SK-N-SH (cell line): Measurements from ENCODE around the gene TSPAN14. TPM values are rescaled to one million over a fixed set of nuclear protein-coding genes. Genes with fewer than 3 reads are reported as not detected.

Experiments used
- CTCF ChIA-PET: fragments of 300-600, 350-600 bp; formaldehyde crosslinking; extraction: SDS; loops from one replicate; lab custom pipeline; 2021; lab: Yijun Ruan, JAX
- POLR2A ChIA-PET: fragments of 350-600 bp; sonication (Branson Sonifier 250); formaldehyde crosslinking; extraction: SDS; loops from one replicate; lab custom pipeline; 2020; ENCODE audit warnings: antibody characterized with exemption, inconsistent platforms; lab: Yijun Ruan, JAX
- DNase-seq: peaks from one replicate; pipeline ENCODE4 v3.0.0; 2012
- H2AFZ ChIP-seq: fragments of 200-600 bp; sonication (generic); 2 replicates; pipeline ENCODE4 v1.8.1; 2016; ENCODE audit warnings: antibody characterized with exemption, mild to moderate bottlenecking, low read depth
- H3F3A ChIP-seq: fragments of 200-600 bp; sonication (generic); replicated peaks from 2 replicates; pipeline ENCODE3; 2016; ENCODE audit warnings: antibody characterized with exemption, mild to moderate bottlenecking; ENCODE audit not compliant: insufficient read depth
- H3K27ac ChIP-seq, 2 experiments: fragments of 200-500 bp in 1 of 2; fragments of 200-600 bp in 1 of 2; sonication (Bioruptor generic) in 1 of 2; sonication (generic), shearing (Covaris generic) in 1 of 2; 2 replicates each; pipeline versions ENCODE4 v1.5.1 to v1.6.1; 2014 to 2016; ENCODE audit warnings: low read depth in 2 of 2, inconsistent platforms in 1 of 2, low read length in 1 of 2, mild to moderate bottlenecking in 1 of 2, mixed read lengths in 1 of 2
- H3K27me3 ChIP-seq: fragments of 200-600 bp; sonication (generic), shearing (Covaris generic); 2 replicates; pipeline ENCODE4 v1.6.1; 2016; ENCODE audit warnings: mixed run types; ENCODE audit not compliant: insufficient read depth
- H3K36me3 ChIP-seq, 2 experiments: fragments of 200-500 bp in 1 of 2; fragments of 200-600 bp in 1 of 2; sonication (Bioruptor generic) in 1 of 2; sonication (generic) in 1 of 2; replicated peaks in 1 of 2; 2 replicates each; pipeline versions ENCODE3 to v1.5.1; 2014 to 2016; ENCODE audit warnings: low read length in 1 of 2, mild to moderate bottlenecking in 1 of 2; ENCODE audit not compliant: insufficient read depth in 2 of 2, control insufficient read depth in 1 of 2
- H3K4me1 ChIP-seq, 2 experiments: fragments of 200-500 bp in 1 of 2; fragments of 200-600 bp in 1 of 2; sonication (Bioruptor generic) in 1 of 2; sonication (generic), shearing (Covaris generic) in 1 of 2; 2 replicates each; pipeline versions ENCODE4 v1.5.1 to v1.6.1; 2014 to 2016; ENCODE audit warnings: low read depth in 1 of 2, low read length in 1 of 2, mixed run types in 1 of 2; ENCODE audit not compliant: insufficient read depth in 2 of 2, control insufficient read depth in 1 of 2
- H3K4me2 ChIP-seq: fragments of 200-600 bp; sonication (generic), shearing (Covaris generic); 2 replicates; pipeline ENCODE4 v1.6.1; 2017; ENCODE audit warnings: mixed run types
- H3K4me3 ChIP-seq, 2 experiments: fragments of 200-500 bp in 1 of 2; fragments of 200-600 bp in 1 of 2; sonication (Bioruptor generic) in 1 of 2; sonication (generic), shearing (Covaris generic) in 1 of 2; 2 replicates each; pipeline versions ENCODE4 v1.5.1 to v1.8.1; 2014 to 2016; ENCODE audit warnings: low read depth in 2 of 2, inconsistent platforms in 1 of 2, low read length in 1 of 2, mild to moderate bottlenecking in 1 of 2, mixed read lengths in 1 of 2, moderate library complexity in 1 of 2
- H3K79me2 ChIP-seq: fragments of 200-600 bp; sonication (generic); 2 replicates; pipeline ENCODE4 v1.8.1; 2017; ENCODE audit warnings: mild to moderate bottlenecking; ENCODE audit not compliant: insufficient read depth
- H3K9ac ChIP-seq: fragments of 200-600 bp; sonication (generic); 2 replicates; pipeline ENCODE4 v1.6.1; 2017; ENCODE audit warnings: mixed run types
- H3K9me2 ChIP-seq: fragments of 200-600 bp; sonication (generic); 2 replicates; pipeline ENCODE4 v1.6.1; 2017; ENCODE audit warnings: mixed run types
- H3K9me3 ChIP-seq: fragments of 200-600 bp; sonication (generic); 2 replicates; pipeline ENCODE4 v1.6.1; 2017; ENCODE audit warnings: mixed run types, mild to moderate bottlenecking, moderate library complexity
- H4K20me1 ChIP-seq: fragments of 200-600 bp; sonication (generic); 2 replicates; pipeline ENCODE4 v1.6.1; 2017; ENCODE audit warnings: mild to moderate bottlenecking, mixed run types; ENCODE audit not compliant: insufficient read depth
- CHD2 ChIP-seq: fragments of 150-350 bp; IDR thresholded peaks from 2 replicates; pipeline ENCODE4 v1.6.1; 2018; ENCODE audit warnings: low read length; ENCODE audit not compliant: partially characterized antibody
- ELF1 ChIP-seq: IDR thresholded peaks from 2 replicates; pipeline ENCODE4 v1.4.0; 2012
- EP300 ChIP-seq, 2 experiments: IDR thresholded peaks; 2 replicates each; pipeline versions ENCODE4 v1.4.0 to v1.6.1; 2012; ENCODE audit warnings: borderline replicate concordance in 1 of 2, low read depth in 1 of 2, low read length in 1 of 2
- FOSL2 ChIP-seq: IDR thresholded peaks from 2 replicates; pipeline ENCODE4 v1.4.0; 2012; ENCODE audit warnings: low read depth, mild to moderate bottlenecking, moderate library complexity, borderline replicate concordance
- FOXJ3 ChIP-seq: sonication (generic); formaldehyde crosslinking; IDR thresholded peaks from 2 replicates; pipeline ENCODE4 v1.5.1; 2020; ENCODE audit warnings: mild to moderate bottlenecking, missing genetic modification reagents
- GABPA ChIP-seq: IDR thresholded peaks from 2 replicates; pipeline ENCODE4 v1.4.0; 2012; ENCODE audit warnings: low read depth, mild to moderate bottlenecking
- JUND ChIP-seq: IDR thresholded peaks from 2 replicates; pipeline ENCODE4 v1.4.0; 2012
- NFIC ChIP-seq: IDR thresholded peaks from 2 replicates; pipeline ENCODE4 v1.4.0; 2012; ENCODE audit warnings: borderline replicate concordance
- NRF1 ChIP-seq: IDR thresholded peaks from 2 replicates; pipeline ENCODE4 v1.6.1; 2012; ENCODE audit warnings: low read depth, mild to moderate bottlenecking, low read length
- RXRA ChIP-seq: IDR thresholded peaks from 2 replicates; pipeline ENCODE4 v1.4.0; 2012; ENCODE audit warnings: low read depth, mild to moderate bottlenecking, borderline replicate concordance
- SIN3A ChIP-seq: IDR thresholded peaks from 2 replicates; pipeline ENCODE4 v1.6.1; 2012; ENCODE audit warnings: low read depth, mild to moderate bottlenecking, low read length, moderate library complexity, borderline replicate concordance
- TCF12 ChIP-seq: IDR thresholded peaks from 2 replicates; pipeline ENCODE4 v1.4.0; 2012
- WGBS: methylation state at CpG from one replicate; pipeline ENCODE4 v1.1.6; 2017; ENCODE audit warnings: low lambda C conversion rate; 5-methylcytosine and 5-hydroxymethylcytosine counted together
- polyA plus RNA-seq, 3 experiments: library from polyadenylated mRNA; depleted of rRNA; stranded (reverse); fragments of >200 nt; gene quantifications; 2 replicates each; pipeline ENCODE4 v1.2.3, GENCODE V29; 2012
- TF ChIP-seq, protein P1 (sequence below): fragments of 150-350 bp; IDR thresholded peaks from 2 replicates; pipeline ENCODE4 v1.6.1; 2016; ENCODE audit warnings: mild to moderate bottlenecking, low read depth, low read length
- TF ChIP-seq, protein P2 (sequence below): IDR thresholded peaks from 2 replicates; pipeline ENCODE4 v1.4.0; 2012; ENCODE audit warnings: low read depth, borderline replicate concordance
- TF ChIP-seq, protein P3 (sequence below): IDR thresholded peaks from 2 replicates; pipeline ENCODE4 v1.4.0; 2012; ENCODE audit warnings: low read depth

The TSPAN14 gene
- polyA plus RNA-seq, 1 of the 3 experiments (the other 2 are of a cell fraction) = 78.1 TPM

DNA sequence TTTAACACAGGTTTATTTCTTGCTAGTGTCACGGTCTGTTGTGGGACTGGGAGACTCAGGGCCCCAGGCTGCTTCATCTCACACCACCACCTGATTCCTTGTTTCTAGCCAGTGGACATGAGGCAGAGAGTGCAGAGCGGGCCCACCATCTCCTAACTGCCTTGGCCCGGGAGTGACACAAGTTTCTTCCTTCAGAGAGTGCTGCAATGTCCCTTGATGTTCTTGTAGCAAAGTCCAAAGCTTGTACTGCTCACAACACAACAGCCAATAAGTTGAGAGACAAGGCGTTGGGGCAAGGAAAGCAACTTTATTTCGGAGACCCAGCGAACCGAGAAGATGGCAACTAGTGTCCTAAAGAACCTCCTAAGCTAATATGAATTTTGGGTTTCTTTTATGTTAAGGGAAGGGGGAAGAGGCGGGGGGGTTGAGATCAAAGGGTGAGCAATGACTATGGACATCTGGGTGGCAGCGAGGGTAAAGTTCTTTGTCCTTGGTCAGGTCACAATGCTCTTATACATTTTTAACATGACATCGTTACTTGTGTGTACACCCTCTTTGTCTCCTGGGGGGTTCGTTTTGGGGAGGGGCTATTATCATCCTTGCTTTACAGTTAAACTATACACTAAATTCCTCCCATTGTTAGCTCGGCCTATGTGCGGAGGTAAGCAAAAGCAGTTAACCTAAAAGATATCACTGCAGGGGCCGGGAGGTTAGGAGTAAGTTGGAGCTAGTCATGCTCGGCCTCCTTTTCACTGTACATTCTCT lies 115.2 kb downstream of the TSPAN14 start:
- DNase-seq = no peak
- Histone ChIP-seq H2AFZ (no peak overlapping the region), H3K4me2 (no peak overlapping the region), H3K27ac (no peak overlapping the region), H3K9me3 (no peaks in the 10 kb centered on the region), H3K27me3 (no peaks in the 10 kb centered on the region; the same call in 1 of the 2 replicates), H3K4me1 (no peaks in the 10 kb centered on the region)
- CTCF ChIA-PET = interaction anchor here (0.8 to 1.5 kb wide), 3 partner anchors 11 to 95 kb away, joined by 3 to 4 read pairs (median 3); no protein-coding TSS in a partner anchor
- TF ChIP-seq JUND (no peak), NFIC (no peak), FOXJ3 (no peak), CHD2 (no peak), SIN3A (no peak), TCF12 (no peak), NRF1 (no peak), FOSL2 (no peak), RXRA (no peak)
- TF ChIP-seq, all 33 proteins: peak for 0
- no peak overlapping the region for H3K9ac ChIP-seq
- no peaks in the 10 kb centered on the region for H4K20me1 ChIP-seq
- H3K79me2 ChIP-seq = no peaks in the 10 kb centered on the region
- 54% methylated on average over 15 of the region's 15 CpGs for WGBS
- no peaks in the 10 kb centered on the region for H3F3A ChIP-seq
- no peak overlapping the region for H3K4me3 ChIP-seq
- POLR2A ChIA-PET = no interaction called here
- no peaks in the 10 kb centered on the region for H3K36me3 ChIP-seq
- no peaks in the 10 kb centered on the region for H3K9me2 ChIP-seq

DNA sequence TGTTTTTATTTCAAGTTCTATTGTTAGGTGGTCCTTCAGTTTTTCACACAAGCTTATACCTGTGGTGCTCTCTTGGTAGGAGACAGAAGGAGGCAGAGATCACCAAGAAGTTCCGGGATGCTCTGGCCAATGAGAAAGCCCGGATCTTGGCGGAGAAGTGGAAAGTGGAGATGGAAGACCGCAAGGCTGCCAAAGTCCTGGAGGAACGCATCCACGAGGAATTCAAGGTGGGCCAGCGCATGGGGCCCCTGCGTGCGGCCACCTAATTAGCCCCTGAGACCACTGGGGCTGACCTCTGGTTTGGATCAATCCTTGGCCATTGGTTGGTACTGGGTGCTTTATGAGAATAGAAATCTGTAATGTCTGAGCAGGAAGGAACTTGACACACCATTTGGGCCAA lies 117.2 kb downstream of the TSPAN14 start:
- H3K4me2 ChIP-seq = no peak overlapping the region
- no peaks in the 10 kb centered on the region for H3F3A ChIP-seq
- H3K27me3 ChIP-seq = no peaks in the 10 kb centered on the region; the same call in 1 of the 2 replicates
- no peak overlapping the region for H3K27ac ChIP-seq
- no peaks in the 10 kb centered on the region for H3K9me2 ChIP-seq
- 85% methylated on average over 9 of the region's 9 CpGs for WGBS
- H3K4me1 ChIP-seq = no peaks in the 10 kb centered on the region
- ChIA-PET POLR2A (no interaction called here), CTCF (no interaction called here)
- H3K79me2 ChIP-seq = no peaks in the 10 kb centered on the region
- H4K20me1 ChIP-seq = no peaks in the 10 kb centered on the region
- TF ChIP-seq, protein P1, sequence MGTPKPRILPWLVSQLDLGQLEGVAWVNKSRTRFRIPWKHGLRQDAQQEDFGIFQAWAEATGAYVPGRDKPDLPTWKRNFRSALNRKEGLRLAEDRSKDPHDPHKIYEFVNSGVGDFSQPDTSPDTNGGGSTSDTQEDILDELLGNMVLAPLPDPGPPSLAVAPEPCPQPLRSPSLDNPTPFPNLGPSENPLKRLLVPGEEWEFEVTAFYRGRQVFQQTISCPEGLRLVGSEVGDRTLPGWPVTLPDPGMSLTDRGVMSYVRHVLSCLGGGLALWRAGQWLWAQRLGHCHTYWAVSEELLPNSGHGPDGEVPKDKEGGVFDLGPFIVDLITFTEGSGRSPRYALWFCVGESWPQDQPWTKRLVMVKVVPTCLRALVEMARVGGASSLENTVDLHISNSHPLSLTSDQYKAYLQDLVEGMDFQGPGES = no peak
- TF ChIP-seq, protein P2, sequence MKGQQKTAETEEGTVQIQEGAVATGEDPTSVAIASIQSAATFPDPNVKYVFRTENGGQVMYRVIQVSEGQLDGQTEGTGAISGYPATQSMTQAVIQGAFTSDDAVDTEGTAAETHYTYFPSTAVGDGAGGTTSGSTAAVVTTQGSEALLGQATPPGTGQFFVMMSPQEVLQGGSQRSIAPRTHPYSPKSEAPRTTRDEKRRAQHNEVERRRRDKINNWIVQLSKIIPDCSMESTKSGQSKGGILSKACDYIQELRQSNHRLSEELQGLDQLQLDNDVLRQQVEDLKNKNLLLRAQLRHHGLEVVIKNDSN = no peak
- TF ChIP-seq NRF1 (no peak), EP300 (IDR thresholded peaks at IDR 0.05; ENCODE audit: borderline replicate concordance in 1 of 2, low read depth in 1 of 2, low read length in 1 of 2) (no peak), NFIC (no peak), ELF1 (no peak), TCF12 (no peak), GABPA (no peak), FOSL2 (no peak)
- TF ChIP-seq, protein P3, sequence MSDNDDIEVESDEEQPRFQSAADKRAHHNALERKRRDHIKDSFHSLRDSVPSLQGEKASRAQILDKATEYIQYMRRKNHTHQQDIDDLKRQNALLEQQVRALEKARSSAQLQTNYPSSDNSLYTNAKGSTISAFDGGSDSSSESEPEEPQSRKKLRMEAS = no peak
- no peak overlapping the region for H3K4me3 ChIP-seq
- no peaks in the 10 kb centered on the region for H3K9me3 ChIP-seq
- H3K9ac ChIP-seq = no peak overlapping the region
- no peak overlapping the region for H2AFZ ChIP-seq
- H3K36me3 ChIP-seq = no peaks in the 10 kb centered on the region
- no peak for DNase-seq
